H7 (cell line): Measurements from ENCODE around the gene SAMD11. TPM values are rescaled to one million over a fixed set of nuclear protein-coding genes. Genes with fewer than 3 reads are reported as not detected.

Source experiments
- DNase-seq: peaks from one replicate; pipeline ENCODE4 v3.0.0; 2012
- H3K27me3 ChIP-seq: 2 replicates; pipeline ENCODE4 v1.6.0; 2011; ENCODE audit warnings: mild to moderate bottlenecking, low read length; ENCODE audit not compliant: control insufficient read depth, insufficient read depth
- H3K36me3 ChIP-seq: replicated peaks from 2 replicates; pipeline ENCODE4 v1.5.1; 2011; ENCODE audit warnings: low read length; ENCODE audit not compliant: control insufficient read depth, insufficient read depth
- H3K4me3 ChIP-seq: 2 replicates; pipeline ENCODE4 v1.5.1; 2011; ENCODE audit warnings: low read depth, mild to moderate bottlenecking, control low read depth, low read length, moderate library complexity; ENCODE audit not compliant: insufficient read depth
- total RNA-seq: library from RNA; depleted of rRNA; stranded (reverse); fragments of >200 nt; shearing (Covaris generic); gene quantifications from 2 replicates; pipeline ENCODE4 v1.2.3, GENCODE V29; 2014

SAMD11 gene
- total RNA-seq, 1 experiment from 2014 or later, result 14.8 TPM

DNA sequence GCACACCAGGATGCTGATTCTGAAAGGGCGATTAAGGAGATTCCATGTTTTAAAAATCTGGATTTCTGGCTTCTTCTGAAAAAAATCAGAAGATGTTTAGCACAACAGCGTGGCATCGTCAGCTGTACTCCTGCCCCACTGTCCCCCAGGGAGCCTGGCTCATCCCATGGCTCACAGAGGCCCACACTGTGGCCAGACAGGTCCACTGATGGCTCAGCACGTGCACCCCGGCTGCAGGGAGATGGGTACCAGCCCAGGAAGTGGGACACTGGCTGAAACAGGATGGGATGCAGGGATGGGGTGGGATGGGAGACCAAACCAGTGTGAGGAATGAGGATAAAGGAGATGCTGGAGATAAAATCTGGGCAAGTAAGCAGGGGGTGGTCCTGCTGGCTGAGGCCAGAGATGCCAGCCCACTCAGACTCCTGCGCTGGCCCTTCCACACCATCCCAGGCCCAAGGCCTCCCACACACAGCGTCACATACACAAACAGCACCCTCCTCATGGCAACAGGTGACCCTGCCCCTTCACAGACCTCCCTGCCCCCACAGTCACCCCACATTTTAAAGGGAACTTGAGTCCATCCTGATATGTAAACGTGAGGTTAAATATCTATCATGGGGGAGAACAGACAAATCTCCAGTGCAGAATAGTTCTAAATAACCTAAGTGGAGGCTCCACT lies 23.9 kb upstream of the SAMD11 start:
- Histone ChIP-seq H3K4me3 (no peak overlapping the region), H3K27me3 (peaks cover 10% of the 10 kb centered on the region), H3K36me3 (no peaks in the 10 kb centered on the region)
- DNase-seq, result peak; percentile 28

- no peak overlapping the region for H3K4me3 ChIP-seq
- no peak for DNase-seq
- H3K36me3 ChIP-seq, result no peaks in the 10 kb centered on the region
- H3K27me3 ChIP-seq, result peaks cover 24% of the 10 kb centered on the region
Observed at GRCh38 chr1:901108-901859, 22.4 kb upstream of the SAMD11 start.

GRCh38 chr1:902802-903201 lies 20.9 kb upstream of the SAMD11 start:
- Histone ChIP-seq H3K27me3 (peaks cover 31% of the 10 kb centered on the region), H3K36me3 (no peaks in the 10 kb centered on the region)
- peak; percentile 34 for DNase-seq

DNA sequence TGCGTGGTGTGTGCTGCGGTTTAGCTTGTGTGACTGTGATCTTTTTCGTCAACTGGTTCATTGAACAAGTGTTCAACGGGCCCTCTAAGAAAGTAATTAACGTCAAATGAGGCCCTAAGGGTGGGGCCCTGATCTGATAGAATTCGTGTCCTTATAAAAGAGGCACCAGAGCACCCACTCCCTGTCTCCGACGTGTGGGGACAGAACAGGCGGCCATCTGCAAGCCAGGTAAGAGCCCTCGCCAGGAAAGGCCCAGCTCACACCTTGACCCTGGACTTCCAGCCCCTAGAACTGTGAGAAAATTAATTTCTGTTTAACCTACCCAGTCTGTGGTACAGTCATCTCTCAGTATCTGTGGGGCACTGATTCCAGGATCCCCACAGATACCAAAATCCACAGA lies 20.4 kb upstream of the SAMD11 start:
- DNase-seq, result peak; percentile 26
- H3K27me3 ChIP-seq, result peaks cover 31% of the 10 kb centered on the region
- no peaks in the 10 kb centered on the region for H3K36me3 ChIP-seq
- H3K4me3 ChIP-seq, result no peak overlapping the region

More at GRCh38 chr1:902802-903201, 20.9 kb upstream of the SAMD11 start:
- no peak overlapping the region for H3K4me3 ChIP-seq

- Histone ChIP-seq H3K36me3 (no peaks in the 10 kb centered on the region), H3K27me3 (peaks cover 31% of the 10 kb centered on the region), H3K4me3 (no peak overlapping the region; the same call in none of the 2 replicates)
- DNase-seq, result no peak
Observed at GRCh38 chr1:903721-904271, 19.9 kb upstream of the SAMD11 start.

- peaks cover 31% of the 10 kb centered on the region for H3K27me3 ChIP-seq
- H3K36me3 ChIP-seq, result no peaks in the 10 kb centered on the region
- H3K4me3 ChIP-seq, result peak overlapping the region; percentile 51
- peak; percentile 97 for DNase-seq
Observed at GRCh38 chr1:904310-904950, 19.3 kb upstream of the SAMD11 start.

- peak; percentile 85 for DNase-seq
- no peaks in the 10 kb centered on the region for H3K36me3 ChIP-seq
- peaks cover 31% of the 10 kb centered on the region for H3K27me3 ChIP-seq
- peak overlapping the region; percentile 51 for H3K4me3 ChIP-seq
Observed at GRCh38 chr1:905071-905749, 18.5 kb upstream of the SAMD11 start.

DNA sequence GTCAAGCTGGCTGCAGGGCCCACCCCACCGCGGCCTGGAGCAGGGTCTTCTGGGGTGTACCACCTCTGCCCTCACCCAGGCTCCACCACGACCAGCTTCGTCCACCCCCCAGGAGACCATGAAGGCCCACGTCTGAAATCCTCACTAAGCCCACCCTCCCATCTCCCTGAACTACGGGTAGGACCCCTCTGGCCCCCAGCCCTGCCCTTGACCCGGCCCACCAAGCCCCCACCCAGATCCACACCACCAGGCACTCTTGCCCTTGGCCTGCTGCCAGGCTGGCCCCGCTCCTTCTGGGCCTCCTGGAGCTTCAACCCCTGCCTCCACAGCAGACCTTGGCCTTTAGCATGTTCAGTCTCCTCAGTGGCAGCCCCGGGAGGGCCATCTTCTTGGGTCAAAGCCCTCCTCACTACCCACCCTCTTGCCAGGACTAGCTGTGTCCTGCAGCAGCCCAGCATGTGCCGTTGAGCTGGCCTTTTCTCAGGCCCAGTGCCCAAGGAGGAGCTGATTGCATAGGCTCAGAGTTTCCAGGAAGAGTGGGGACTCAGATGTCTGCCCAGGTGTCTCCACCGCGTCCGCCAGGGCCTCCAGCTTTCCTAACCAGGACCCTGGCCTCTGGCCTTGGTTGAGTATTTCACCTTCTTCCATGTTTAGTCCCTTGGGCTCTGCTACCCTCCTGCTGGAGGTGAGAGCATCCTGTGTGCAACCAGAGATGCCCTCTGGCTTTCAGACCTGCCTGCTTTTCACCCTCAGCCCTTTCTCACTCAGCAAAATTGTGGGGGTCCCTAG lies 17.7 kb upstream of the SAMD11 start:
- no peak overlapping the region for H3K4me3 ChIP-seq
- peaks cover 31% of the 10 kb centered on the region for H3K27me3 ChIP-seq
- no peaks in the 10 kb centered on the region for H3K36me3 ChIP-seq
- DNase-seq, result peak; percentile 60

DNA sequence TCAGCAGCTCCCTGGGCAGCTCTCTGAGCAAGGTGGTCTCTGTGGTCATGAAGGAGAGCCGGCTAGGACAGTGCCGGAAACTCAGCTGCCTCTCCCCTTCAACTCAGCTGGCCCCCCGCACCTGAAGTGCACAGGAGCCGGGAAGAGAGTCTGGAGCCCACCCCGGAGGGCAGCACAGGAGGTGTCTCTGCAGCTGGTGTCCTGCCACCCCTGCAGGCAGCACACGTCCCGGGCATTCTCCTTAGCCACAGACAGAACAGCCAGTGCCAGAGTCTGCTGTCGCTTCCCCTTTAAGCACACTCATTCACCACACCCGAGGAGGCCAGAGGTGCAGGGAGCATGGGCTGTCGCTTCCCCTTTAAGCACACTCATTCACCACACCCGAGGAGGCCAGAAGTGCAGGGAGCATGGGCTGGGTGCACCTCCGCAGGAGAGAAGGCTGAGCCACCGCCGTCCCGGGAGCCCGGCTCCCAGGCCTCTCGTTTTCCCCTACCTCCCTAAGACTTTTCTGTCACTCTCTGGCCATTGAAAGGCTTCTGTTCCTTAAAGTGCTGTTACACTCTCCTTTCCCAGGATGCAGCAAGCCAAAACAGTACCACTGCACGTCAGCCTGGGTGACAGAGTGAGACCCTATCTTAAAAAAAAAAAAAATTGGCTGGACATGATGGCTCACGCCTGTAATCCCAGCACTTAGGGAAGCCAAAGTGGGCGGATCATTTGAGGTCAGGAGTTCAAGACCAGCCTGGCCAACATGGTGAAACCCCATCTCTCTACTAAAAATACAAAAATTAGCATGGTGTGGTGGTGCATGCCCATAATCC lies 16.9 kb upstream of the SAMD11 start:
- peaks cover 31% of the 10 kb centered on the region for H3K27me3 ChIP-seq
- H3K36me3 ChIP-seq, result no peaks in the 10 kb centered on the region
- H3K4me3 ChIP-seq, result no peak overlapping the region
- DNase-seq, result peak; percentile 64

DNA sequence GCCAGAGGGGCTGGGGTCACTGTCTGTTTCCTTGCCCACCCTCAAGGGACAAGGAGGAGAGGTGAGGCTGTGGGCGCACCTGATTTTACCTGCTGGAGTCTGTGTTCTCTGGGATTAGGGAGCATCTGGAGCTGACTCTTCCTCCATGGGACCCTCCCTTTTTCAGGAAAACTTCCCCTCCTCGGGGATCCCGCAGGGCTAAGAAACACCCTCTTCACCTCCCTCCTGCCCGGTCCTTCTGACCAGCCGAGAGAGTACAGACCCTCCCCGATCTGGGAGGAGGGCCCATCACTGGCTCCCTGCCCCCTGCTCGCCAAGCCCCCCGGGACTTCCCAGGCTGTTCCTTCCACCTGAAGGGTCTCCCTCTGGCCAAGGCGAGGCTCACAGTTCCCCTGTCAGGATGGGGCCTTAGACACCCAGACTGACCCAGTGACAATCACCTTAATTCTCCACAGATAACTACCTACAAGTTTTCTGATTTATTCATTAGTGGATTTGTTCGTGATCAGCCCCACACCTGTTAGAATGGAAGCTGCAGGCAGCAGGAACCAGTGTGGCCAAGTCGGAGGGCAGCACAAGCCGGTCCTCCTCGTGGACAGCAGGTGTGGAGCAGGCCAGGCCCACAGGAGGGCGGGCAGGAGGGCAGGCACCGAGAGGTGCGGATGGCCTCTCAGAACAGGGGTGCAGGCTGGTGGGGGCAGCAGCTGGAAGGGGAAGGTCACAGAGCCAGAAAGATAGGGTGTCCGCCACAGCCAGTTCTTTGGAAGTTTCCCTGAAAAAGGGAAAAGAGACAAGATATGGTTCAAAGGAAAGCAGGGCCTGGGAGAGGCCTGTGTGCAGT lies 15.9 kb upstream of the SAMD11 start:
- H3K27me3 ChIP-seq, result peaks cover 39% of the 10 kb centered on the region

DNA sequence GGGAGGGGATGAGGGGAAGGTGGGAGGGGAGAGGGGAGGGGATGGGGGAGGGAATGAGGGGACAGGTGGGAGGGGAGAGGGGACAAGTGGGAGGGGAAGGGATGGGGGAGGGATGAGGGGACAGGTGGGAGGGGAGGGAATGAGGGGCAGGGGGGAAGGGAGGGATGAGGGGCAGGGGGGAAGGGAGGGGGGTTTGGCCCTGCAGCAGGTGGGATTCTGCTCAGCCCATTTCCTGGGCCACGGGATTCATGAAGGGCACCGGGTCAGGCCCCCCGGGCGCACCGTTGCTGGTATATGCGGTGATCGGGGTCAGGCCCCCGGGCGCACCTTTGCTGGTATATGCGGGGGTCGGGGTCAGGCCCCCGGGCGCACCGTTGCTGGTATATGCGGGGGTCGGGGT lies 15.1 kb upstream of the SAMD11 start:
- H3K36me3 ChIP-seq, result no peaks in the 10 kb centered on the region
- peak; percentile 40 for DNase-seq
- H3K4me3 ChIP-seq, result no peak overlapping the region
- peaks cover 39% of the 10 kb centered on the region for H3K27me3 ChIP-seq

More for the DNA sequence above, 15.9 kb upstream of the SAMD11 start:
- no peaks in the 10 kb centered on the region for H3K36me3 ChIP-seq
- no peak overlapping the region for H3K4me3 ChIP-seq
- DNase-seq, result peak; percentile 60

DNA sequence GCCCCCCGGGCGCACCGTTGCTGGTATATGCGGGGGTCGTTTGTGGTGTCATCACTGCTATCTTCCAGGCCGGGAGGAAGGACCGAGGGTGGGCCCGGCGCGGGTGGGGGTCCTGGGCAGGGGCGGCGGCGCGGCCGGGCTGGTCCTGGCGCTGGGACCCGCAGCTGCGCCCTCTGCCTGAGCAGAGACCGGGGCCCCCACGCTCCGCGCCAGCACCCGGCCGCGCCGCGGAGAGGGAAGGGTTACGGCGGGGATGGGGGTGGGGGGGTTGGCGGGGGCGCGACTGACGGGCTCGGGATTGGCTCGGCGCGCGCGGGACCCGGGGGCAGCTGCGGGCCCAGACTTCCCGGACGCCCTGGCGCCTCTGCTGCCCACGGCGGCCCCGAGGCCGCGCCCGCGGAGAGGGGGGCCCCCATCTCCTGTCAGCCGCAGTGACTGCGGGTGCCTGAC lies 13.8 kb upstream of the SAMD11 start:
- Histone ChIP-seq H3K4me3 (no peak overlapping the region), H3K36me3 (no peaks in the 10 kb centered on the region), H3K27me3 (peaks cover 38% of the 10 kb centered on the region)
- DNase-seq, result peak; percentile 60
